ENCODE data around the gene DYNC2I2.
A peak's percentile ranks its signal among the peaks of the same experiment; 100 is the strongest.

The DYNC2I2 gene

DNA sequence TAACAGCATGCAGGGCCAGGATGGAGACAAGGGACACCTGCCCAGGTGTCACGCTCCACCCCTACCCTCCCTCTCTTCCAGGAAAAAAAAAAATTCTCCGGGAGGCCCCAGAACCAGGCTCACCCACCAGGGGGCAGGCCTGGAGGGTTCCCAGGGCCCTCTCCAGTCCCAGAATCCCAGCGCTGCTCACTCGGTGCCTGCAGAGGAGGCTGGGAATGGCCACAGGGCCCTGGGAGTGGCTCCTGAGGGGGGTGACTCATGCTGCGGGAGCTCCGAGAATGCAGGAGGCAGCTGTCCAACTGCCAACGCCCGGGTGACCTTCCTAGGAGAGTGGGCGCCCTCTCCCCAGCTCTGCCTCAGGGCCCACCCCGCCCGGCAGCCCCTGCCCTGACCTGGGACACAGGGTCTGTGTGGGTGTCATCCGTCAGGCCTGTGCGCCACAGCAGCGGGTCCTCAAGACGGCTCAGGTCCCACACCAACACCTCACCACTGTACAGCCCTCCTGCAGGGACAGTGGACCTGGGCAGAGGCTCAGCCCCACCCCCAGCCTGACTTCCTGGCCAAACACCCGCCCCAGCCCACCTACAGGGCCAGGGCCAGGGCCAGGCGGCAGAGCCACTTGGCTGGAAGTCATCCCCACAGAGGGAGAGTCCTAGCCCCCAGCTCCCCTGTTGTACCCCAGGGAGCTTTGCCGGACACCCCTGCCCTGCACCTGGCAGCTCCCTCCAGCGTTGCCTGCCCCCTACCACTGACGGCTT lies 21.2 kb downstream of the DYNC2I2 start:
- peak; percentile 90 for TF ChIP-seq CTCF (IDR thresholded peaks at IDR 0.05; ENCODE audit: low read depth, low read length, missing control alignments)
- no peak overlapping the region for H3K4me3 ChIP-seq (replicated peaks; ENCODE audit: low read depth, low read length)
- peak; percentile 92 for DNase-seq (ENCODE audit: extremely low read depth, low read depth)

- no peak for TF ChIP-seq CTCF (IDR thresholded peaks at IDR 0.05; ENCODE audit: low read depth, low read length, missing control alignments)
- H3K4me3 ChIP-seq (replicated peaks; ENCODE audit: low read depth, low read length), result no peak overlapping the region
- DNase-seq (ENCODE audit: extremely low read depth, low read depth), result no peak
These were observed 21.9 kb downstream of the DYNC2I2 start for GRCh38 chr9:128634651-128635262.

GRCh38 chr9:128634111-128634510 lies 22.5 kb downstream of the DYNC2I2 start:
- no peak for TF ChIP-seq CTCF (IDR thresholded peaks at IDR 0.05; ENCODE audit: low read depth, low read length, missing control alignments)
- H3K4me3 ChIP-seq (replicated peaks; ENCODE audit: low read depth, low read length), result no peak overlapping the region
- no peak for DNase-seq (ENCODE audit: extremely low read depth, low read depth)

- TF ChIP-seq CTCF (IDR thresholded peaks at IDR 0.05; ENCODE audit: low read depth, low read length, missing control alignments), result no peak
- no peak for DNase-seq (ENCODE audit: extremely low read depth, low read depth)
- H3K4me3 ChIP-seq (replicated peaks; ENCODE audit: low read depth, low read length), result no peak overlapping the region
These were observed 23.0 kb downstream of the DYNC2I2 start for GRCh38 chr9:128633601-128634000.

DNA sequence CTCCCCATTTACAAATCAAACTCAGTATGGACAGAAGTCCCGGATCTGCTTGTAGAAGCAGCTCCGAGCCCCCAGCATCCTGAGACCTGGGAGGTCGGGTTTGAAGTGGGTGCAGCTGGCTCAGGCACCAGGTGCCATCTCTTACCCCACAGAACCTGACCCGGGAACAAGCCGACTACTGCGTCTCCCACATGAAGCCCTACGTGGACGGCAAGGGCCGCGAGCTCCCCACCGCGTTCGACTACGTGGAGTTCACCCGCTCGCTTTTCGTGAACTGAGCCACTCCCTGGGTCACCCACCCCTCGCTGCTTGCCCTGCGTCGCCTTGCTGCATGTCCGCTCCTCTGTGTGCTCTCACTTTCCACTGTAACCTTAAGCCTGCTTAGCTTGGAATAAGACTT lies 23.6 kb downstream of the DYNC2I2 start:
- no peak for DNase-seq (ENCODE audit: extremely low read depth, low read depth)
- no peak for TF ChIP-seq CTCF (IDR thresholded peaks at IDR 0.05; ENCODE audit: low read depth, low read length, missing control alignments)
- no peak overlapping the region for H3K4me3 ChIP-seq (replicated peaks; ENCODE audit: low read depth, low read length)

DNA sequence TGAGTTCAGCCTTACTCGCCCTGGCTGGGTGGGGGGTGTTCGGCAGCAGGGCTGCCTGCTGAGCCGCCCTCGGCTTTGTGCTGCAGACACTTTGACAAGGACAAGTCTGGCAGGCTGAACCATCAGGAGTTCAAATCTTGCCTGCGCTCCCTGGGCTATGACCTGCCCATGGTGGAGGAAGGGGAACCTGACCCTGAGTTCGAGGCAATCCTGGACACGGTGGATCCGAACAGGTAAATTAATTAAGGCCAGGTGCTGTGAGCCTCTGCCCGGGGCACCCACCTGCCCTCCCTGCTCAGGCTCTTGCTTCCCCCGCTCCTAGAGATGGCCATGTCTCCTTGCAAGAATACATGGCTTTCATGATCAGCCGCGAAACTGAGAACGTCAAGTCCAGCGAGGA lies 24.2 kb downstream of the DYNC2I2 start:
- no peak overlapping the region for H3K4me3 ChIP-seq (replicated peaks; ENCODE audit: low read depth, low read length)
- DNase-seq (ENCODE audit: extremely low read depth, low read depth), result no peak
- no peak for TF ChIP-seq CTCF (IDR thresholded peaks at IDR 0.05; ENCODE audit: low read depth, low read length, missing control alignments)

Data from HFF-Myc (cell line).